Esophagus muscularis mucosa (tissue), 4 donors: ENCODE measurements around the gene SLC26A2. TPM values are rescaled to one million over a fixed set of nuclear protein-coding genes. Genes with fewer than 3 reads are reported as not detected.

Experiments
- DNase-seq: peaks from one replicate; pipeline ENCODE4 v3.0.0-alpha.2; 2017; ENCODE audit errors: extremely low spot score
- H3K27ac ChIP-seq, 4 donors: fragments of 200-600 bp; sonication (generic); replicated peaks in 1 of 4; 1 replicate in 3 of 4; 2 replicates in 1 of 4; pipeline ENCODE4 v1.5.1; 2016 to 2019; ENCODE audit warnings: mild to moderate bottlenecking in 1 of 4
- H3K27me3 ChIP-seq, 4 donors: fragments of 200-600 bp; sonication (generic); one replicate each; pipeline versions ENCODE4 v1.5.1 to v1.6.0; 2016 to 2019
- H3K36me3 ChIP-seq, 4 donors: fragments of 200-600 bp; sonication (generic); one replicate each; pipeline ENCODE4 v1.5.1; 2016 to 2019
- H3K4me1 ChIP-seq, 4 donors: fragments of 200-600 bp; sonication (generic); one replicate each; pipeline ENCODE4 v1.5.1; 2016 to 2019
- H3K4me3 ChIP-seq, 4 donors: fragments of 200-600 bp; sonication (generic); 1 replicate in 2 of 4; 2 replicates in 2 of 4; pipeline ENCODE4 v1.5.1; 2016 to 2019; ENCODE audit warnings: mild to moderate bottlenecking in 4 of 4, moderate library complexity in 1 of 4
- H3K9me3 ChIP-seq, 4 donors: fragments of 200-600 bp; sonication (generic); 1 replicate in 3 of 4; 2 replicates in 1 of 4; pipeline ENCODE4 v1.5.1; 2016 to 2019
- CTCF ChIP-seq, 3 experiments: fragments of 200-600 bp in 2 of 3; fragments of 450-650 bp in 1 of 3; sonication (generic) in 2 of 3; IDR thresholded peaks; one replicate each; pipeline ENCODE4 v1.5.1; 2017 to 2019; ENCODE audit warnings: antibody characterized with exemption in 3 of 3, mild to moderate bottlenecking in 2 of 3, moderate library complexity in 1 of 3
- EP300 ChIP-seq: sonication (generic); formaldehyde crosslinking; IDR thresholded peaks from one replicate; pipeline ENCODE4 v1.6.1; 2017; ENCODE audit warnings: antibody characterized with exemption
- POLR2A ChIP-seq: fragments of 450-650 bp; IDR thresholded peaks from one replicate; pipeline ENCODE4 v1.6.1; 2017; ENCODE audit warnings: antibody characterized with exemption, moderate library complexity, mild to moderate bottlenecking, low read depth
- POLR2AphosphoS5 ChIP-seq, 2 donors: sonication (generic); formaldehyde crosslinking; IDR thresholded peaks; one replicate each; pipeline ENCODE4 v1.6.1; 2017; ENCODE audit warnings: antibody characterized with exemption in 2 of 2
- WGBS: methylation state at CpG from one replicate; pipeline ENCODE4 v1.1.5; 2018; 5-methylcytosine and 5-hydroxymethylcytosine counted together
- intact Hi-C: fragments of 100-400 bp; cut with DNase I; formaldehyde crosslinking; loops from one replicate; pipeline ENCODE4 v1.15.1; 2023
- total RNA-seq, 4 donors: library from RNA; depleted of rRNA; stranded (reverse); fragments of >200 nt; gene quantifications; one replicate each; pipeline versions ENCODE4 v1.1.0 to v1.2.1, GENCODE V29; 2016

SLC26A2 gene
- total RNA-seq, 4 donors from 2014 or later: 7.9 to 9.2 (median 8.0) TPM

- WGBS: 98% methylated on average over 4 of the region's 4 CpGs
- peaks cover 54 to 99% (median 87%) of the 10 kb centered on the region in 4 donors for H3K36me3 ChIP-seq
- no peaks in the 10 kb centered on the region for H3K27me3 ChIP-seq
- H3K9me3 ChIP-seq: no peaks in the 10 kb centered on the region
- no peak for TF ChIP-seq EP300
- no peak for TF ChIP-seq CTCF (IDR thresholded peaks at IDR 0.05)
- no peak for TF ChIP-seq POLR2AphosphoS5 (IDR thresholded peaks at IDR 0.05)
- no peak for TF ChIP-seq POLR2A
- intact Hi-C loops: no loop called here
- no peak overlapping the region for H3K4me3 ChIP-seq
- DNase-seq: no peak
- no peak overlapping the region for H3K27ac ChIP-seq
- H3K4me1 ChIP-seq: no peaks in the 10 kb centered on the region
Measured at GRCh38 chr5:150013931-150014330, 53.4 kb downstream of the SLC26A2 start.

GRCh38 chr5:150014456-150014855 lies 53.9 kb downstream of the SLC26A2 start:
- H3K27me3 ChIP-seq: no peaks in the 10 kb centered on the region
- H3K4me1 ChIP-seq: no peaks in the 10 kb centered on the region
- H3K36me3 ChIP-seq: peaks cover 54 to 99% (median 87%) of the 10 kb centered on the region in 4 donors
- no peaks in the 10 kb centered on the region for H3K9me3 ChIP-seq
- no peak for TF ChIP-seq POLR2AphosphoS5 (IDR thresholded peaks at IDR 0.05)
- no peak for TF ChIP-seq EP300
- no peak for TF ChIP-seq CTCF (IDR thresholded peaks at IDR 0.05)
- no peak for TF ChIP-seq POLR2A
- intact Hi-C loops: no loop called here
- no peak overlapping the region for H3K4me3 ChIP-seq
- no peak overlapping the region for H3K27ac ChIP-seq
- WGBS: 96% methylated on average over 3 of the region's 3 CpGs
- no peak for DNase-seq

- DNase-seq: no peak
- Histone ChIP-seq H3K4me3 (no peak overlapping the region), H3K9me3 (no peaks in the 10 kb centered on the region), H3K27me3 (no peaks in the 10 kb centered on the region), H3K4me1 (no peaks in the 10 kb centered on the region), H3K36me3 (peaks cover 48 to 99% (median 87%) of the 10 kb centered on the region in 4 donors), H3K27ac (no peak overlapping the region)
- intact Hi-C loops: no loop called here
- WGBS: over 99% methylated on average over 3 of the region's 3 CpGs
- TF ChIP-seq EP300 (no peak), CTCF (IDR thresholded peaks at IDR 0.05) (no peak), POLR2A (no peak), POLR2AphosphoS5 (IDR thresholded peaks at IDR 0.05) (no peak)
Measured at GRCh38 chr5:150015415-150015814, 54.9 kb downstream of the SLC26A2 start.

GRCh38 chr5:150016537-150016936 lies 56.0 kb downstream of the SLC26A2 start:
- Histone ChIP-seq H3K27ac (no peak overlapping the region), H3K4me1 (peaks cover 3 to 10% (median 9%) of the 10 kb centered on the region in 4 donors), H3K36me3 (peaks cover 38 to 94% (median 82%) of the 10 kb centered on the region in 4 donors), H3K27me3 (no peaks in the 10 kb centered on the region), H3K4me3 (no peak overlapping the region), H3K9me3 (no peaks in the 10 kb centered on the region)
- TF ChIP-seq POLR2AphosphoS5 (IDR thresholded peaks at IDR 0.05) (no peak), EP300 (no peak), CTCF (IDR thresholded peaks at IDR 0.05) (no peak), POLR2A (no peak)
- DNase-seq: no peak
- intact Hi-C loops: no loop called here
